H9 (cell line): ENCODE data around the gene TET2. TPM values are rescaled to one million over a fixed set of nuclear protein-coding genes. Genes with fewer than 3 reads are reported as not detected.

Source experiments
- DNase-seq: peaks from one replicate; pipeline ENCODE4 v3.0.0-alpha.2; 2017
- H2AFZ ChIP-seq: one replicate; pipeline ENCODE4 v1.6.1; 2013; ENCODE audit warnings: mild to moderate bottlenecking, low read length, control low read depth, moderate library complexity
- H2AK5ac ChIP-seq: 2 replicates; pipeline ENCODE4 v1.6.1; 2013; ENCODE audit warnings: low read length, control low read depth, mixed read lengths; ENCODE audit not compliant: insufficient read length
- H2BK120ac ChIP-seq: one replicate; pipeline ENCODE4 v1.6.1; 2013; ENCODE audit warnings: low read depth, mild to moderate bottlenecking, low read length, control low read depth, inconsistent platforms; ENCODE audit not compliant: poor library complexity, severe bottlenecking
- H2BK12ac ChIP-seq: 2 replicates; pipeline ENCODE4 v1.6.1; 2013; ENCODE audit warnings: low read length, control low read depth, mixed read lengths, low read depth; ENCODE audit not compliant: insufficient read length
- H2BK15ac ChIP-seq: 2 replicates; pipeline ENCODE4 v1.6.1; 2013; ENCODE audit warnings: low read depth, low read length, control low read depth
- H2BK20ac ChIP-seq: one replicate; pipeline ENCODE4 v1.6.1; 2013; ENCODE audit warnings: low read depth, mild to moderate bottlenecking, low read length, control low read depth, inconsistent platforms; ENCODE audit not compliant: poor library complexity, severe bottlenecking
- H2BK5ac ChIP-seq: 2 replicates; pipeline ENCODE4 v1.6.1; 2013; ENCODE audit warnings: low read length, control low read depth, mixed read lengths; ENCODE audit not compliant: insufficient read length
- H3K14ac ChIP-seq: 2 replicates; pipeline ENCODE4 v1.6.1; 2013; ENCODE audit warnings: low read length, control low read depth; ENCODE audit not compliant: insufficient read depth
- H3K18ac ChIP-seq: 2 replicates; pipeline ENCODE4 v1.6.1; 2013; ENCODE audit warnings: low read depth, mild to moderate bottlenecking, mixed read lengths, low read length, control low read depth; ENCODE audit not compliant: insufficient read length
- H3K23ac ChIP-seq: 2 replicates; pipeline ENCODE4 v1.6.1; 2013; ENCODE audit warnings: low read length, control low read depth, mixed read lengths, low read depth; ENCODE audit not compliant: insufficient read length
- H3K23me2 ChIP-seq: 2 replicates; pipeline ENCODE4 v1.6.1; 2013; ENCODE audit warnings: low read depth, mild to moderate bottlenecking, mixed read lengths, low read length, control low read depth; ENCODE audit not compliant: insufficient read length, poor library complexity, severe bottlenecking
- H3K27ac ChIP-seq: 2 replicates; pipeline ENCODE4 v1.5.1; 2013; ENCODE audit warnings: low read length, control low read depth, mixed read lengths, low read depth; ENCODE audit not compliant: insufficient read length
- H3K27me3 ChIP-seq: 2 replicates; pipeline ENCODE4 v1.6.1; 2013; ENCODE audit warnings: low read length, control low read depth, inconsistent platforms; ENCODE audit not compliant: insufficient read depth
- H3K4ac ChIP-seq: 2 replicates; pipeline ENCODE4 v1.6.1; 2013; ENCODE audit warnings: low read depth, mild to moderate bottlenecking, control low read depth, inconsistent platforms, low read length, moderate library complexity
- H3K4me1 ChIP-seq: 2 replicates; pipeline ENCODE4 v1.6.1; 2013; ENCODE audit warnings: low read length, control low read depth, inconsistent platforms; ENCODE audit not compliant: insufficient read depth
- H3K4me2 ChIP-seq: 2 replicates; pipeline ENCODE4 v1.6.1; 2013; ENCODE audit warnings: low read length, control low read depth, mixed read lengths; ENCODE audit not compliant: insufficient read length, insufficient read depth
- H3K56ac ChIP-seq: 2 replicates; pipeline ENCODE4 v1.6.1; 2013; ENCODE audit warnings: low read depth, mild to moderate bottlenecking, mixed read lengths, low read length, control low read depth; ENCODE audit not compliant: insufficient read length
- H3K79me1 ChIP-seq: 2 replicates; pipeline ENCODE4 v1.6.1; 2013; ENCODE audit warnings: low read depth, mild to moderate bottlenecking, moderate library complexity, low read length, control low read depth, inconsistent platforms; ENCODE audit not compliant: insufficient read depth, poor library complexity, severe bottlenecking
- H3K79me2 ChIP-seq: 2 replicates; pipeline ENCODE4 v1.6.1; 2013; ENCODE audit warnings: low read length, control low read depth, inconsistent platforms; ENCODE audit not compliant: insufficient read depth
- H3K9ac ChIP-seq: 2 replicates; pipeline ENCODE4 v1.6.1; 2013; ENCODE audit warnings: low read length, control low read depth, mixed read lengths; ENCODE audit not compliant: insufficient read length; ENCODE audit errors: extremely low read depth
- H3K9me3 ChIP-seq: one replicate; pipeline ENCODE4 v1.6.1; 2013; ENCODE audit warnings: low read depth, low read length, inconsistent platforms; ENCODE audit not compliant: control insufficient read depth
- H3T11ph ChIP-seq: one replicate; pipeline ENCODE4 v1.6.1; 2013; ENCODE audit warnings: mild to moderate bottlenecking, low read length, control low read depth, inconsistent platforms
- H4K20me1 ChIP-seq: one replicate; pipeline ENCODE4 v1.6.1; 2013; ENCODE audit not compliant: control insufficient read depth, insufficient read length, insufficient read depth
- H4K5ac ChIP-seq: 2 replicates; pipeline ENCODE4 v1.6.1; 2013; ENCODE audit warnings: low read depth, mild to moderate bottlenecking, mixed read lengths, low read length, control low read depth; ENCODE audit not compliant: insufficient read length
- H4K8ac ChIP-seq: replicated peaks from 2 replicates; pipeline ENCODE4 v1.6.1; 2013; ENCODE audit warnings: low read length, control low read depth, mixed read lengths, low read depth; ENCODE audit not compliant: insufficient read length
- H4K91ac ChIP-seq: 2 replicates; pipeline ENCODE4 v1.6.1; 2013; ENCODE audit warnings: low read depth, mild to moderate bottlenecking, moderate library complexity, mixed read lengths, low read length, control low read depth; ENCODE audit not compliant: insufficient read length
- H3K27ac Mint-ChIP-seq, 3 experiments: 2 replicates in 2 of 3; 3 replicates in 1 of 3; pipeline ENCODE4 v1.8.0; 2020 to 2021; ENCODE audit warnings: mixed read lengths in 3 of 3, mild to moderate bottlenecking in 1 of 3, moderate library complexity in 1 of 3
- H3K27me3 Mint-ChIP-seq: 2 replicates; pipeline ENCODE4 v1.8.0; 2021; ENCODE audit warnings: low read depth, mild to moderate bottlenecking, moderate library complexity, mixed read lengths
- H3K36me3 Mint-ChIP-seq, 3 experiments: 2 replicates in 2 of 3; 3 replicates in 1 of 3; pipeline ENCODE4 v1.8.0; 2020 to 2021; ENCODE audit warnings: low read depth in 3 of 3, mixed read lengths in 3 of 3; ENCODE audit not compliant: insufficient read depth in 1 of 3
- H3K4me1 Mint-ChIP-seq, 2 experiments: 2 replicates each; pipeline ENCODE4 v1.8.0; 2020; ENCODE audit warnings: mixed read lengths in 2 of 2
- H3K4me3 Mint-ChIP-seq, 2 experiments: 2 replicates in 1 of 2; 3 replicates in 1 of 2; pipeline ENCODE4 v1.8.0; 2020 to 2021; ENCODE audit warnings: mild to moderate bottlenecking in 2 of 2, mixed read lengths in 2 of 2, moderate library complexity in 1 of 2
- H3K9me3 Mint-ChIP-seq, 2 experiments: 2 replicates in 1 of 2; 3 replicates in 1 of 2; pipeline ENCODE4 v1.8.0; 2020; ENCODE audit warnings: mild to moderate bottlenecking in 2 of 2, mixed read lengths in 2 of 2, moderate library complexity in 1 of 2
- total RNA-seq: library from RNA; stranded (reverse); gene quantifications from 2 replicates; pipeline ENCODE4 v1.2.1, GENCODE V29; 2021
- TF ChIP-seq, protein P1 (sequence below): fragments of 200-600 bp; sonication (generic); conservative IDR thresholded peaks from 3 replicates; pipeline ENCODE4 v1.8.0; 2021; ENCODE audit warnings: antibody characterized with exemption, mild to moderate bottlenecking

The TET2 gene
- total RNA-seq, 1 experiment from 2014 or later: 3.1 TPM

DNA sequence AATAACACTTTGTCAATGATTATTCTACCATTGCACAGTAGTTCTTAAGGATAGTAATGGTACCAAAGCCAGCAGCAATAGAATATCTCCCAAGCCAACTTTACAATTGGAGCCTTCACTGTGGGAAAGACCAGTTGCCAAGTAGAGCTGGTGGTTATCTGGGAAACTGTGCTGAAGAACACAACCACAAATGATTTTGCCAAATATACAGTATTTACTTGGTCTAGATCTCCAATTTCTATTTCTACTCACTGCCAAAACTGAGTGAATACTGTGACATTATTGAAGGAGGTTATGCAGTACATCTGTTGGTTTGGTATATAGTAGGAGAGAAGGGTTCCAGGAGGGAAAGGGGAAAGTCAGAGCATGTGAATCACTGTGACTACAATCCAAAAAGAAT lies 3.8 kb downstream of the TET2 start:
- Mint-ChIP-seq H3K27me3 (peaks cover 64% of the 10 kb centered on the region), H3K36me3 (no peaks in the 10 kb centered on the region), H3K9me3 (no peaks in the 10 kb centered on the region), H3K27ac (no peak overlapping the region), H3K4me1 (peaks cover 14 to 17% of the 10 kb centered on the region in 2 experiments), H3K4me3 (no peak overlapping the region)
- Histone ChIP-seq H3T11ph (no peak overlapping the region), H3K9ac (no peak overlapping the region), H2BK15ac (no peak overlapping the region), H3K23me2 (peaks cover 16% of the 10 kb centered on the region), H3K9me3 (no peaks in the 10 kb centered on the region), H2AFZ (no peak overlapping the region), H3K14ac (no peak overlapping the region), H4K8ac (no peak overlapping the region), H3K4ac (no peak overlapping the region), H2BK5ac (no peak overlapping the region), H3K27ac (no peak overlapping the region), H2BK120ac (no peak overlapping the region), H3K23ac (no peak overlapping the region), H3K79me1 (no peaks in the 10 kb centered on the region), H4K5ac (no peak overlapping the region), H3K56ac (no peak overlapping the region), H3K18ac (no peak overlapping the region), H2BK20ac (no peak overlapping the region), H2AK5ac (no peak overlapping the region), H4K91ac (no peak overlapping the region), H3K79me2 (no peaks in the 10 kb centered on the region), H4K20me1 (no peaks in the 10 kb centered on the region), H3K4me2 (no peak overlapping the region), H2BK12ac (no peak overlapping the region), H3K27me3 (peaks cover 17% of the 10 kb centered on the region; the same call in 1 of the 2 replicates), H3K4me1 (no peaks in the 10 kb centered on the region)
- TF ChIP-seq, protein P1, sequence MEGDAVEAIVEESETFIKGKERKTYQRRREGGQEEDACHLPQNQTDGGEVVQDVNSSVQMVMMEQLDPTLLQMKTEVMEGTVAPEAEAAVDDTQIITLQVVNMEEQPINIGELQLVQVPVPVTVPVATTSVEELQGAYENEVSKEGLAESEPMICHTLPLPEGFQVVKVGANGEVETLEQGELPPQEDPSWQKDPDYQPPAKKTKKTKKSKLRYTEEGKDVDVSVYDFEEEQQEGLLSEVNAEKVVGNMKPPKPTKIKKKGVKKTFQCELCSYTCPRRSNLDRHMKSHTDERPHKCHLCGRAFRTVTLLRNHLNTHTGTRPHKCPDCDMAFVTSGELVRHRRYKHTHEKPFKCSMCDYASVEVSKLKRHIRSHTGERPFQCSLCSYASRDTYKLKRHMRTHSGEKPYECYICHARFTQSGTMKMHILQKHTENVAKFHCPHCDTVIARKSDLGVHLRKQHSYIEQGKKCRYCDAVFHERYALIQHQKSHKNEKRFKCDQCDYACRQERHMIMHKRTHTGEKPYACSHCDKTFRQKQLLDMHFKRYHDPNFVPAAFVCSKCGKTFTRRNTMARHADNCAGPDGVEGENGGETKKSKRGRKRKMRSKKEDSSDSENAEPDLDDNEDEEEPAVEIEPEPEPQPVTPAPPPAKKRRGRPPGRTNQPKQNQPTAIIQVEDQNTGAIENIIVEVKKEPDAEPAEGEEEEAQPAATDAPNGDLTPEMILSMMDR: no peak
- DNase-seq: no peak
